Subcutaneous adipose tissue (tissue), 4 donors: Measurements from ENCODE around the gene CADM4. TPM values are rescaled to one million over a fixed set of nuclear protein-coding genes. Genes with fewer than 3 reads are reported as not detected.

Source experiments
- total RNA-seq, 4 donors: library from RNA; depleted of rRNA; stranded (reverse); fragments of >200 nt; gene quantifications; one replicate each; pipeline ENCODE4 v1.1.0, GENCODE V29; 2016
- TF ChIP-seq, protein P1 (sequence below): fragments of 450-650 bp; IDR thresholded peaks from one replicate; pipeline ENCODE4 v1.5.1; 2016; ENCODE audit warnings: low read depth, mild to moderate bottlenecking, control low read depth, antibody characterized with exemption, moderate library complexity

Gene CADM4
- total RNA-seq, 4 donors from 2014 or later: 0.57 to 31.9 (median 0.92) TPM

DNA sequence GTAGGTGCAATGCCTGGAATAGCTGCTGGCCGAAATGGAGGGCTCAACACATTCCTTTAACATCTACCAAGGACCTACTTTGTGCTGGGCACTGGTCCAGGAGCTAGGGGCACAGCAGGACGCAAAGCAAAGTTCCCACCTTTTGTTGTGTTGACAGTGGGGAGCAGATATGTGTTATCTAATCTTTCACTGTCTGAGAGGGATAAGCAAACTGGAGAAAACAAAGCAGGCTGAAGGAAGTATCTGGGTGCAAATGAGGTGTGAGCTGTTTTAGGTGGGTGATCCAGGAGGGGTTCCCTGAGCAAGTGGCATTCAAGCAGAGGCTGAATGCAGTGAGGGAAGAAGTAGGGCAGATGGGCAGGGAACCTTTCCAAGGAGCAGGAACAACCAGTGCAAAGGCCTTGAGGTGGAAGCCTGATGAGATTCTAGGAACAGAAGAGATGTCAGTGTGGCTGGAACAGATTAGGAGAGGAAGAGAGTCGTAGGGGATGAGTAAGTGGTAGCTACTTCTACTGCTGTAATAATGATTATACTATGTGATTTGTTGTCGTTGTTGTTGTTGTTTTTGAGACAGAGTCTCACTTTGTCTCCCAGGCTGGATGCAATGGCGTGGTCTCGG lies 32.5 kb upstream of the CADM4 start:
- TF ChIP-seq, protein P1, sequence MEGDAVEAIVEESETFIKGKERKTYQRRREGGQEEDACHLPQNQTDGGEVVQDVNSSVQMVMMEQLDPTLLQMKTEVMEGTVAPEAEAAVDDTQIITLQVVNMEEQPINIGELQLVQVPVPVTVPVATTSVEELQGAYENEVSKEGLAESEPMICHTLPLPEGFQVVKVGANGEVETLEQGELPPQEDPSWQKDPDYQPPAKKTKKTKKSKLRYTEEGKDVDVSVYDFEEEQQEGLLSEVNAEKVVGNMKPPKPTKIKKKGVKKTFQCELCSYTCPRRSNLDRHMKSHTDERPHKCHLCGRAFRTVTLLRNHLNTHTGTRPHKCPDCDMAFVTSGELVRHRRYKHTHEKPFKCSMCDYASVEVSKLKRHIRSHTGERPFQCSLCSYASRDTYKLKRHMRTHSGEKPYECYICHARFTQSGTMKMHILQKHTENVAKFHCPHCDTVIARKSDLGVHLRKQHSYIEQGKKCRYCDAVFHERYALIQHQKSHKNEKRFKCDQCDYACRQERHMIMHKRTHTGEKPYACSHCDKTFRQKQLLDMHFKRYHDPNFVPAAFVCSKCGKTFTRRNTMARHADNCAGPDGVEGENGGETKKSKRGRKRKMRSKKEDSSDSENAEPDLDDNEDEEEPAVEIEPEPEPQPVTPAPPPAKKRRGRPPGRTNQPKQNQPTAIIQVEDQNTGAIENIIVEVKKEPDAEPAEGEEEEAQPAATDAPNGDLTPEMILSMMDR: no peak

DNA sequence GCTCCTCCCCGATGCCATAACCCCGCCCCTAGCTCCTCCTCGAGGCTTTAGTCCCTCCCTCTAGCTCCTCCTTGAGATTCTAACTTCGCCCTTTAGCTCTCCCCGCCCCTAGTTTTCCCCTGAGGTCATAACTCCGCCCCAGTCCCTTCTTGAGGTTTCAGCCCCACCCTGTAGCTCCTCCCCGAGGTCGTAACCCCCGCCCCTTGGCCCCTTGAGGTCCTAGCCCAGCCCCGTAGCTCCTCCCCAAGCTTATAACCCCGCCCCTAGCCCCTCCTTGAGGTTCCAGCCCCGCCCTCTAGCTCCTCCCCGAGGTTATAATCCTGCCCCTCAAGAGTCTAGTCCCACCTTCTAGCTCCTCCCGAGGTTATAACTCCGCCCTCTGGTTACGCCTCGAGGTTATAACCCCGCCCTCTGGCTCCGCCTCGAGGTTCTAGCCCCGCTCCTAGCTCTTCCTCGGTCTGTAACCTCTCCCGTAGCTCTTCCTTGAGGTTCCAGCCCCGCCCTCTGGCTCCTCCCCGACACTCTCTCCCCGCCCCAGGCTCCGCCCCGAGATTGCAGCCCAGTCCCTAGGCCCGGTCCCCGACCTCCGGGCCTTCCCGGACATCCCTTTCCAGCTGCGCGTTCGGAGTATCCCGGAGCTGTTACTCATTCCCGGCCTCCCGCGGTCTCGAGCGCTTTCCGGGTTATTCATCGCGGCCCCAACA lies 28.9 kb upstream of the CADM4 start:
- TF ChIP-seq, protein P1: no peak

DNA sequence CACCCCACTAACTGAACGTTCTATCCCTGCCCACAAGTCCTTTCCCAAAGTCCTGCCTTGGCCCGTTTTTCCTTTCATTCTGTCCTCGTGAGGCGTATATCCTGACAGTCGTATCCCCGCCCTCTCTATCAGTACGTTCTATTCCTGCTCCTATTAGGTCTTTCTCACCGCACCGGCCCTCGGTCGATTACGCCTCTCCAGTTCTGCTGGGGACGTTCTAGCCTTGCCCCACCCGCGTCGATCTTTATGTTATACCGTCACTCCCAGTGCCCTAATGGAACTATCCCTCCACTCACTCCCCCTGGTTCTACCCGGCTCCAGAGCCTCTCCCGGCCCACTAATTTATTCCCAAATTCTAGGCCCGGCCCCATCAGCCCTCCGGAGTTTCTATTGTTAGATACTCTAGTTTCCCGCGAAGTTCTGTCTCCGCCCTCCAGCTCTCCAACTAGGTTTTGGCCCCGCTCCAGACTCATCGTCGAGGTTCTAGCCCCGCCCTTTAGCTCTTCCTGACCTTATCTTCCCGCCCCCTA lies 28.3 kb upstream of the CADM4 start:
- TF ChIP-seq, protein P1: no peak

DNA sequence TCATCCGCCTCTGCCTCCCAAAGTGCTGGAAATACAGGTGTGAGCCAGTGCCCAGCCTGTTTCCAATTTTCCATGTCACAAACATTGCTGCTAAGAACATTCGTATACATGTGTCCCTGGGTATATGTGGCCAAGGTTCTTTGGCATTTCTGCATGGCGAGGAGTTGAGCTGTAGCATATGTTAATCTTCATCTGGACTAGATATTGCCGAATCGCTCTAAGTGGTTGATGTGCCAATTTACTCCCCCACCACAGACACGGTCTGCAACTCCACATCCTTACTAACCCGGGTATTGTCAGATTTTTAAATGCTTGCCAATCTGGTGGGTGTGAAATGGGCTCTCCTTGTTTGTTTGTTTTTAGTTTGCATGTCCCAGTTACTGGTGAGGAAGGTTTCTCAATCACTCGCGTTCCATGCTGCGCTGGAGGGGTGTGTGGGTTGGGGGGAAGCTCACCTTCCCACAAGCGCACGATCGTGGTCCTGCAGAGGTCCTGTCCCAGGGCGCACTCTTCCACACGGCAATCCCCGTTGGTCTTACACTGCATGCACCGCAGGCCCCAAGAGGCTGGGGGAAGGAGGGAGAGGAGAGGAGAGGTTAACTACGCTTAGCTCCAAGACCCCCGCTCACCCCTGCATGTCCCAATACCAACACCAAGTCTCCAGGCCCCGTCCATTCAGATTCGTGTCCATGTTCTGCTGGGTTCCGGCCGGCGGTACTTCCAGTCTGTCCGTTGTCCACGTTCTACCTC lies 27.7 kb upstream of the CADM4 start:
- TF ChIP-seq, protein P1: no peak

DNA sequence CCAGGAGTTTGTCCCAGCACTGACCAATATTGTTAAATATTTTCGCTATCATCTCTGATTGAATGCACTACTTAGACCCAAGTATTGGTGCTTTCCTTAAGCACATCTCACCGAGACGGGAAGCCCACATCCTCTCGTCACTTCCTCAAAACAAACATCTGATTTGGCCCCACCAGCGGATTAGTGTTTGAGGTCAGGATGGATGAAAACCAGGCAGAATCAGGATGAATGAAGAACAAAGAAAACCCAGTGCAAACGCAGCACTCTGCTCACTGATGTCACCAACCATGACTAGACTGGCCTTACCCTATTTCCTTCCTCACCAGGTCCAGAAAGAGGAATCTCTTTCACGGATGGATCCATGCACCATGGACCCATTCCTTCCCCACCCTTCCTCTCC lies 24.4 kb upstream of the CADM4 start:
- TF ChIP-seq, protein P1: no peak

DNA sequence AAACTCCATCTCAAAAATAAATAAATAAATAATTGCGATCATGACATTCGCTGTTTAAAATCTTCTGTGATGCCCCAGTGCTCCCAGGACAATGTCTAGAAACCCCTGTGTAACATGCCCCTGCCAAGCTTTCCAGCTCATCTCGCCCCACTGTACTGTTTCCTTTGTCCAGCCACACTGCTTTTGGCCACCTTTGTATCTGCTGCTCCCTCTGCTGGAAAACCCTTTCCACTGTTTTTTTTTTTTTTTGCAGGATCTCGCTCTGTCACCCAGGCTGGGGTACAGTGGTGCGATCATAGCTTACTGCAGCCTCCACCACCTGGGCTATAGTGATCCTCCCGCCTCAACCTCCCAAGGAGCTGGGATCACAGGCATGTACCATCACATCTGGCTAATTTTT lies 22.8 kb upstream of the CADM4 start:
- TF ChIP-seq, protein P1: no peak

DNA sequence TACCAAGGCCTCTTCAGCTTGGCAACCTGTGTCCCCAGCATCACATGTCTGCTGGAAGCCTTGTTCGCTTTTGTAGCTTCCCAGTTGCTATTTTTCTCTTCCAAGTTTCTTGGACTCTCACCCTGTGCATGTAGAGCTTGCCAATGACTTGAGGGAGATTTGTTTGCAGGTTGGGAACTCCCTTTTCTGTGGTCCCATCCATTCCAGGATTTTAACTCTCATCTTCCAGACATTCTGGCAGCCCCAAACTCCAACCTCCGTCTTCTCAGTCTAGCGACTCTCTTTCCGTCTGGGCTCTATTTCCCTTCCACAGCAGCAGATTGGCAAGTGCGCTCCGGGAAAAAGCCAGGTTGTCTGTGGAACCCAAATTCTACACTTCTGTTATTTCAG lies 21.3 kb upstream of the CADM4 start:
- TF ChIP-seq, protein P1: no peak
